HepG2 (cell line): ENCODE data around the gene RRBP1. TPM values are rescaled to one million over a fixed set of nuclear protein-coding genes. Genes with fewer than 3 reads are reported as not detected.

Experiments used
- FOXJ3 ChIP-seq: sonication (generic); formaldehyde crosslinking; IDR thresholded peaks from 2 replicates; pipeline ENCODE4 v1.4.0; 2020; ENCODE audit warnings: missing genetic modification reagents, mild to moderate bottlenecking, borderline replicate concordance
- JUNB ChIP-seq: sonication (generic); formaldehyde crosslinking; IDR thresholded peaks from 2 replicates; pipeline ENCODE4 v1.8.0; 2022; ENCODE audit warnings: missing genetic modification reagents, mild to moderate bottlenecking, borderline replicate concordance
- KDM1A ChIP-seq: IDR thresholded peaks from 2 replicates; pipeline ENCODE4 v1.6.1; 2016; ENCODE audit warnings: missing compliant biosample characterization
- KDM5A ChIP-seq: fragments of 200-600 bp; sonication (generic); IDR thresholded peaks from 2 replicates; pipeline ENCODE4 v1.7.0; 2018; ENCODE audit warnings: antibody characterized with exemption, mild to moderate bottlenecking, low read length, borderline replicate concordance
- KLF12 ChIP-seq: sonication (generic); formaldehyde crosslinking; IDR thresholded peaks from 2 replicates; pipeline ENCODE4 v1.4.0; 2020; ENCODE audit warnings: missing genetic modification reagents, borderline replicate concordance
- PHF5A ChIP-seq: IDR thresholded peaks from one replicate; pipeline ENCODE4 v1.6.1; 2018; ENCODE audit warnings: low read depth, missing genetic modification reagents; ENCODE audit not compliant: unreplicated experiment
- POLR2AphosphoS5 ChIP-seq: IDR thresholded peaks from 2 replicates; pipeline ENCODE4 v1.6.1; 2012; ENCODE audit warnings: low read depth, low read length
- POLR2G ChIP-seq: fragments of 200-400 bp; formaldehyde crosslinking; IDR thresholded peaks from 2 replicates; pipeline ENCODE4 v1.6.1; 2018; ENCODE audit warnings: mild to moderate bottlenecking, low read depth, low read length, moderate library complexity
- PRMT3 ChIP-seq: sonication (generic); formaldehyde crosslinking; IDR thresholded peaks from 2 replicates; pipeline ENCODE4 v1.8.1; 2022; ENCODE audit warnings: low read depth, mild to moderate bottlenecking, moderate library complexity, missing genetic modification reagents, borderline replicate concordance
- RBFOX2 ChIP-seq: fragments of 200-400 bp; formaldehyde crosslinking; IDR thresholded peaks from 2 replicates; pipeline ENCODE4 v1.6.1; 2017; ENCODE audit warnings: low read depth, mild to moderate bottlenecking, low read length
- RCOR2 ChIP-seq: IDR thresholded peaks from 2 replicates; pipeline ENCODE4 v1.6.1; 2016; ENCODE audit warnings: missing biosample characterization, missing genetic modification reagents
- RXRB ChIP-seq: IDR thresholded peaks from 2 replicates; pipeline ENCODE4 v1.6.1; 2016; ENCODE audit warnings: borderline replicate concordance, missing genetic modification reagents, missing compliant biosample characterization
- SIX4 ChIP-seq: sonication (generic); formaldehyde crosslinking; IDR thresholded peaks from 2 replicates; pipeline ENCODE4 v1.4.0; 2020; ENCODE audit warnings: missing genetic modification reagents
- SMC3 ChIP-seq: IDR thresholded peaks from 2 replicates; pipeline ENCODE4 v1.6.1; 2011; ENCODE audit warnings: low read length, improper control_type of control experiment
- SPEN ChIP-seq: sonication (generic); formaldehyde crosslinking; IDR thresholded peaks from 2 replicates; pipeline ENCODE4 v1.5.1; 2020; ENCODE audit warnings: low read depth, mild to moderate bottlenecking, missing genetic modification reagents
- TGIF2 ChIP-seq: IDR thresholded peaks from 2 replicates; pipeline ENCODE4 v1.6.1; 2016; ENCODE audit warnings: control low read depth, missing compliant biosample characterization
- YEATS4 ChIP-seq: sonication (generic); formaldehyde crosslinking; IDR thresholded peaks from 2 replicates; pipeline ENCODE4 v1.4.0; 2020; ENCODE audit warnings: missing genetic modification reagents, borderline replicate concordance
- ZFP37 ChIP-seq: sonication (generic); formaldehyde crosslinking; IDR thresholded peaks from 2 replicates; pipeline ENCODE4 v1.4.0; 2020; ENCODE audit warnings: missing genetic modification reagents, borderline replicate concordance
- ZKSCAN1 ChIP-seq: fragments of 150-350 bp; IDR thresholded peaks from 2 replicates; pipeline ENCODE4 v1.6.1; 2014; ENCODE audit warnings: low read length
- ZNF234 ChIP-seq: sonication (generic); formaldehyde crosslinking; conservative IDR thresholded peaks from 2 replicates; pipeline ENCODE4 v1.5.1; 2020; ENCODE audit warnings: mild to moderate bottlenecking, missing genetic modification reagents
- ZNF337 ChIP-seq: sonication (generic); formaldehyde crosslinking; IDR thresholded peaks from 2 replicates; pipeline ENCODE4 v1.5.1; 2020; ENCODE audit warnings: missing genetic modification reagents, low read depth, mild to moderate bottlenecking, borderline replicate concordance
- ZNF33A ChIP-seq: sonication (generic); formaldehyde crosslinking; IDR thresholded peaks from 2 replicates; pipeline ENCODE4 v1.5.1; 2020; ENCODE audit warnings: missing genetic modification reagents, mild to moderate bottlenecking, moderate library complexity, borderline replicate concordance
- ZNF33B ChIP-seq: sonication (generic); formaldehyde crosslinking; IDR thresholded peaks from 2 replicates; pipeline ENCODE4 v1.5.1; 2020; ENCODE audit warnings: mild to moderate bottlenecking, missing genetic modification reagents
- ZNF629 ChIP-seq: sonication (generic); formaldehyde crosslinking; conservative IDR thresholded peaks from 2 replicates; pipeline ENCODE4 v1.5.0; 2020; ENCODE audit warnings: missing genetic modification reagents
- ZNF737 ChIP-seq: sonication (generic); formaldehyde crosslinking; IDR thresholded peaks from 2 replicates; pipeline ENCODE4 v1.5.0; 2020; ENCODE audit warnings: missing genetic modification reagents, mild to moderate bottlenecking, borderline replicate concordance
- polyA plus RNA-seq, 8 experiments: library from polyadenylated mRNA; depleted of rRNA in 3 of 8; stranded (reverse) in 7 of 8; unstranded in 1 of 8; fragments of >200 nt; fragmentation: Illumina TruSeq in 4 of 8; extraction: Trizol in 4 of 8; gene quantifications; 2 replicates each; pipeline versions ENCODE4 v1.2.1 to v1.2.3, GENCODE V29; 2011 to 2016; ENCODE audit warnings: low read depth in 4 of 8, missing spikeins in 1 of 8, mixed read lengths in 1 of 8; ENCODE audit not compliant: insufficient read depth in 1 of 8
- total RNA-seq, 5 experiments: library from RNA; depleted of rRNA; stranded (reverse); fragments of >200 nt; fragmentation: Illumina TruSeq; extraction: Trizol; gene quantifications; 2 replicates each; pipeline ENCODE4 v1.2.3, GENCODE V29; 2016; ENCODE audit warnings: low read depth in 1 of 5
- TF ChIP-seq, protein P1 (sequence below): sonication (generic); formaldehyde crosslinking; IDR thresholded peaks from 2 replicates; pipeline ENCODE4 v1.4.0; 2020; ENCODE audit warnings: missing genetic modification reagents, low read depth, mild to moderate bottlenecking, borderline replicate concordance
- TF ChIP-seq, protein P2 (sequence below): sonication (generic); formaldehyde crosslinking; IDR thresholded peaks from 2 replicates; pipeline ENCODE4 v1.5.1; 2020; ENCODE audit warnings: mild to moderate bottlenecking, moderate library complexity, missing genetic modification reagents
- TF ChIP-seq, protein P3 (sequence below): sonication (generic); formaldehyde crosslinking; IDR thresholded peaks from 2 replicates; pipeline ENCODE4 v1.4.0; 2020; ENCODE audit warnings: mild to moderate bottlenecking, missing genetic modification reagents

Gene RRBP1
- total and polyA plus RNA-seq, 2 of the 13 experiments (the other 11 are each of a cell fraction or from before 2014, with no cell fraction given): 150 to 222 TPM

DNA sequence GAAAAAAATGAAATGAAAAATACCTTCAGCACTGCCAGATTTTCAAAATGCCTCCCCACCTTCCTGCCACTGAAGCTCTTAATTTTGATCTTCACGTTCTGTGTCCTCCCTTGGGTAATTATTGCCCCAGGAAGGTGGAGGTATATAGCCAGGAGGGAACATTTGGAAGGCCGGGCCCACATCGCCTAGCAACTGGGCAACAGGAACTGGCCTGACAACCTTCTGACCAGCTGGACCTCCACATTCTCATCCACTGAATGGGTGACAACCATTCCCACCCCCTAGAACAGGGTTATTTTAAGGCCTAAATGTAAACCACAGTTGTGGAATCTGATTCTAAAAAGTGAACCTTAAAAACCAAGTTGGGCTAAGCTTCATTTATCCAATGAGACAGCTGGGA is 3.2 kb downstream of the RRBP1 start (continued):
- TF ChIP-seq PHF5A (CRISPR knock-in tag) (no peak), KDM1A (CRISPR knock-in tag) (peak; percentile 19; the same call in 1 of the 2 replicates), SMC3 (0 out of 2 replicates have a peak, but pooled peaks have one; percentile 4), KDM5A (no peak), SPEN (CRISPR knock-in tag) (0 out of 2 replicates have a peak, but pooled peaks have one; percentile 28), POLR2G (0 out of 2 replicates have a peak, but pooled peaks have one; percentile 21), RCOR2 (CRISPR knock-in tag) (0 out of 2 replicates have a peak, but pooled peaks have one; percentile 16), ZNF737 (CRISPR knock-in tag) (no peak), ZNF629 (CRISPR knock-in tag) (peak; percentile 93), ZNF33B (CRISPR knock-in tag) (0 out of 2 replicates have a peak, but pooled peaks have one; percentile 48), ZNF234 (CRISPR knock-in tag) (no peak), FOXJ3 (CRISPR knock-in tag) (no peak), ZKSCAN1 (no peak), RXRB (no peak), ZNF33A (CRISPR knock-in tag) (no peak), TGIF2 (CRISPR knock-in tag) (no peak), KLF12 (no peak), JUNB (no peak), POLR2AphosphoS5 (peak; percentile 31), ZFP37 (CRISPR knock-in tag) (no peak), ZNF337 (CRISPR knock-in tag) (no peak), YEATS4 (CRISPR knock-in tag) (no peak), SIX4 (CRISPR knock-in tag) (no peak), RBFOX2 (peak; percentile 4; the same call in 1 of the 2 replicates), PRMT3 (CRISPR knock-in tag) (no peak)
- TF ChIP-seq, protein P1, sequence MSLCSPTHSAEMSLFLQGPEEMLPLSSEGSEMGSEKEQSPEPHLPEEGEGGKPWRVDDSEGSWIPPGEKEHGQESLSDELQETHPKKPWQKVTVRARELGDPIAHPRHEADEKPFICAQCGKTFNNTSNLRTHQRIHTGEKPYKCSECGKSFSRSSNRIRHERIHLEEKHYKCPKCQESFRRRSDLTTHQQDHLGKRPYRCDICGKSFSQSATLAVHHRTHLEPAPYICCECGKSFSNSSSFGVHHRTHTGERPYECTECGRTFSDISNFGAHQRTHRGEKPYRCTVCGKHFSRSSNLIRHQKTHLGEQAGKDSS: no peak
- TF ChIP-seq, protein P2, sequence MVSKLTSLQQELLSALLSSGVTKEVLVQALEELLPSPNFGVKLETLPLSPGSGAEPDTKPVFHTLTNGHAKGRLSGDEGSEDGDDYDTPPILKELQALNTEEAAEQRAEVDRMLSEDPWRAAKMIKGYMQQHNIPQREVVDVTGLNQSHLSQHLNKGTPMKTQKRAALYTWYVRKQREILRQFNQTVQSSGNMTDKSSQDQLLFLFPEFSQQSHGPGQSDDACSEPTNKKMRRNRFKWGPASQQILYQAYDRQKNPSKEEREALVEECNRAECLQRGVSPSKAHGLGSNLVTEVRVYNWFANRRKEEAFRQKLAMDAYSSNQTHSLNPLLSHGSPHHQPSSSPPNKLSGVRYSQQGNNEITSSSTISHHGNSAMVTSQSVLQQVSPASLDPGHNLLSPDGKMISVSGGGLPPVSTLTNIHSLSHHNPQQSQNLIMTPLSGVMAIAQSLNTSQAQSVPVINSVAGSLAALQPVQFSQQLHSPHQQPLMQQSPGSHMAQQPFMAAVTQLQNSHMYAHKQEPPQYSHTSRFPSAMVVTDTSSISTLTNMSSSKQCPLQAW (CRISPR knock-in tag): 0 out of 2 replicates have a peak, but pooled peaks have one; percentile 22
- TF ChIP-seq, protein P3, sequence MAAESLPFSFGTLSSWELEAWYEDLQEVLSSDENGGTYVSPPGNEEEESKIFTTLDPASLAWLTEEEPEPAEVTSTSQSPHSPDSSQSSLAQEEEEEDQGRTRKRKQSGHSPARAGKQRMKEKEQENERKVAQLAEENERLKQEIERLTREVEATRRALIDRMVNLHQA: no peak
